Measurements from ENCODE around the gene MIPOL1.

MIPOL1 gene, protein sequence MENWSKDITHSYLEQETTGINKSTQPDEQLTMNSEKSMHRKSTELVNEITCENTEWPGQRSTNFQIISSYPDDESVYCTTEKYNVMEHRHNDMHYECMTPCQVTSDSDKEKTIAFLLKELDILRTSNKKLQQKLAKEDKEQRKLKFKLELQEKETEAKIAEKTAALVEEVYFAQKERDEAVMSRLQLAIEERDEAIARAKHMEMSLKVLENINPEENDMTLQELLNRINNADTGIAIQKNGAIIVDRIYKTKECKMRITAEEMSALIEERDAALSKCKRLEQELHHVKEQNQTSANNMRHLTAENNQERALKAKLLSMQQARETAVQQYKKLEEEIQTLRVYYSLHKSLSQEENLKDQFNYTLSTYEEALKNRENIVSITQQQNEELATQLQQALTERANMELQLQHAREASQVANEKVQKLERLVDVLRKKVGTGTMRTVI

GRCh38 chr14:37197421-37198272 is at the start of gene MIPOL1:
TSS of gene MIPOL1 (plus strand) at chr14:37197937. CDS start at chr14:37247889, 49,952 bp downstream.
- ChIA-PET POLR2A (interaction anchor here (1.0 to 2.8 kb wide), 2 partner anchors 10 to 26 kb away, joined by 3 to 10 read pairs; partner anchors contain the start of gene SLC25A21), CTCF (interaction anchor here (0.7 to 4.2 kb wide), 7 partner anchors 17 to 80 kb away, joined by 3 to 14 read pairs (median 4); no protein-coding TSS in a partner anchor)
- Histone ChIP-seq H3K36me3 (ENCODE audit: control insufficient read depth in 2 of 2, insufficient read depth in 1 of 2, low read length in 2 of 2) (no peaks in the 10 kb centered on the region), H3K4me3 (ENCODE audit: low read depth, low read length) (peak within 1 kb of the TSS; percentile 75), H3K27ac (ENCODE audit: extremely low read depth, low read depth, low read length) (peak within 1 kb of the TSS; percentile 87), H3K4me1 (ENCODE audit: control insufficient read depth, insufficient read depth, low read length) (peaks cover 7% of the 10 kb centered on the region; the same call in 1 of the 2 replicates), H3K9me3 (ENCODE audit: control insufficient read depth, insufficient read depth, low read depth, low read length) (no peaks in the 10 kb centered on the region)
- TF ChIP-seq, protein P1, sequence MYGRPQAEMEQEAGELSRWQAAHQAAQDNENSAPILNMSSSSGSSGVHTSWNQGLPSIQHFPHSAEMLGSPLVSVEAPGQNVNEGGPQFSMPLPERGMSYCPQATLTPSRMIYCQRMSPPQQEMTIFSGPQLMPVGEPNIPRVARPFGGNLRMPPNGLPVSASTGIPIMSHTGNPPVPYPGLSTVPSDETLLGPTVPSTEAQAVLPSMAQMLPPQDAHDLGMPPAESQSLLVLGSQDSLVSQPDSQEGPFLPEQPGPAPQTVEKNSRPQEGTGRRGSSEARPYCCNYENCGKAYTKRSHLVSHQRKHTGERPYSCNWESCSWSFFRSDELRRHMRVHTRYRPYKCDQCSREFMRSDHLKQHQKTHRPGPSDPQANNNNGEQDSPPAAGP (tag by site-specific recombination; IDR thresholded peaks at IDR 0.05), result no peak
- TF ChIP-seq KLF8 (tag by site-specific recombination; IDR thresholded peaks at IDR 0.05), result peak; percentile 34; the same call in 1 of the 2 replicates
- no peak for TF ChIP-seq ZNF423 (tag by site-specific recombination; IDR thresholded peaks at IDR 0.05)
- no peak for TF ChIP-seq ZNF138 (tag by site-specific recombination; IDR thresholded peaks at IDR 0.05; ENCODE audit: borderline replicate concordance)
- TF ChIP-seq ZFP69B (tag by site-specific recombination; IDR thresholded peaks at IDR 0.05), result no peak
- no peak for TF ChIP-seq HOXC10 (CRISPR knock-in tag; IDR thresholded peaks at IDR 0.05)
- TF ChIP-seq ZNF843 (tag by site-specific recombination; IDR thresholded peaks at IDR 0.05), result no peak
- TF ChIP-seq ZSCAN30 (tag by site-specific recombination; IDR thresholded peaks at IDR 0.05), result peak; percentile 3; the same call in 1 of the 2 replicates
- no peak for TF ChIP-seq OVOL3 (tag by site-specific recombination; IDR thresholded peaks at IDR 0.05)
- TF ChIP-seq ZNF214 (tag by site-specific recombination; IDR thresholded peaks at IDR 0.05; ENCODE audit: borderline replicate concordance), result no peak
- TF ChIP-seq ZNF747 (tag by site-specific recombination; IDR thresholded peaks at IDR 0.05), result no peak
- TF ChIP-seq ZNF510 (tag by site-specific recombination; IDR thresholded peaks at IDR 0.05; ENCODE audit: insufficient replicate concordance), result no peak
- no peak for TF ChIP-seq ZNF18 (tag by site-specific recombination; IDR thresholded peaks at IDR 0.05)
- TF ChIP-seq ZBTB1 (tag by site-specific recombination; IDR thresholded peaks at IDR 0.05), result no peak
- TF ChIP-seq, protein P2, sequence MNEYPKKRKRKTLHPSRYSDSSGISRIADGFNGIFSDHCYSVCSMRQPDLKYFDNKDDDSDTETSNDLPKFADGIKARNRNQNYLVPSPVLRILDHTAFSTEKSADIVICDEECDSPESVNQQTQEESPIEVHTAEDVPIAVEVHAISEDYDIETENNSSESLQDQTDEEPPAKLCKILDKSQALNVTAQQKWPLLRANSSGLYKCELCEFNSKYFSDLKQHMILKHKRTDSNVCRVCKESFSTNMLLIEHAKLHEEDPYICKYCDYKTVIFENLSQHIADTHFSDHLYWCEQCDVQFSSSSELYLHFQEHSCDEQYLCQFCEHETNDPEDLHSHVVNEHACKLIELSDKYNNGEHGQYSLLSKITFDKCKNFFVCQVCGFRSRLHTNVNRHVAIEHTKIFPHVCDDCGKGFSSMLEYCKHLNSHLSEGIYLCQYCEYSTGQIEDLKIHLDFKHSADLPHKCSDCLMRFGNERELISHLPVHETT (tag by site-specific recombination; IDR thresholded peaks at IDR 0.05), result no peak
- TF ChIP-seq ZNF146 (tag by site-specific recombination; IDR thresholded peaks at IDR 0.05), result 0 out of 2 replicates have a peak, but pooled peaks have one; percentile 4
- TF ChIP-seq GLIS2 (tag by site-specific recombination; IDR thresholded peaks at IDR 0.05), result peak; percentile 67; the same call in 1 of the 2 replicates
- TF ChIP-seq PRDM10 (tag by site-specific recombination; IDR thresholded peaks at IDR 0.05), result peak; percentile 92
- TF ChIP-seq ZNF660 (tag by site-specific recombination; IDR thresholded peaks at IDR 0.05), result peak; percentile 59; the same call in 1 of the 2 replicates
- TF ChIP-seq ZXDB (tag by site-specific recombination; IDR thresholded peaks at IDR 0.05), result peak; percentile 51
- peak; percentile 84 for TF ChIP-seq GLIS1 (tag by site-specific recombination; IDR thresholded peaks at IDR 0.05)
- no peak for TF ChIP-seq ZNF391 (tag by site-specific recombination; IDR thresholded peaks at IDR 0.05; ENCODE audit: borderline replicate concordance, low read depth)
- TF ChIP-seq ZNF341 (tag by site-specific recombination; IDR thresholded peaks at IDR 0.05; ENCODE audit: low read depth), result peak; percentile 76; the same call in 1 of the 2 replicates
- TF ChIP-seq, protein P3, sequence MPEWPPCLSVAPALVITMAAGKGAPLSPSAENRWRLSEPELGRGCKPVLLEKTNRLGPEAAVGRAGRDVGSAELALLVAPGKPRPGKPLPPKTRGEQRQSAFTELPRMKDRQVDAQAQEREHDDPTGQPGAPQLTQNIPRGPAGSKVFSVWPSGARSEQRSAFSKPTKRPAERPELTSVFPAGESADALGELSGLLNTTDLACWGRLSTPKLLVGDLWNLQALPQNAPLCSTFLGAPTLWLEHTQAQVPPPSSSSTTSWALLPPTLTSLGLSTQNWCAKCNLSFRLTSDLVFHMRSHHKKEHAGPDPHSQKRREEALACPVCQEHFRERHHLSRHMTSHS (tag by site-specific recombination; IDR thresholded peaks at IDR 0.05), result no peak
- TF ChIP-seq ZNF76 (tag by site-specific recombination; IDR thresholded peaks at IDR 0.05; ENCODE audit: borderline replicate concordance, low read depth), result peak; percentile 48; the same call in 1 of the 2 replicates
- TF ChIP-seq SP3 (tag by site-specific recombination; IDR thresholded peaks at IDR 0.05), result peak; percentile 48; the same call in 1 of the 2 replicates
- peak; percentile 34; the same call in 1 of the 2 replicates for TF ChIP-seq KLF16 (tag by site-specific recombination; IDR thresholded peaks at IDR 0.05)
